GM06990 (cell line): Measurements from ENCODE around the gene KLHL11.

Experiments
- DNase-seq: peaks from one replicate; pipeline ENCODE4 v3.0.0-alpha.2; 2011; ENCODE audit not compliant: insufficient read length; ENCODE audit errors: extremely low read depth
- H3K27me3 ChIP-seq: replicated peaks from 2 replicates; pipeline ENCODE4 v1.6.0; 2011; ENCODE audit warnings: low read length; ENCODE audit not compliant: control insufficient read depth, insufficient read depth
- H3K36me3 ChIP-seq: 2 replicates; pipeline ENCODE4 v1.5.1; 2011; ENCODE audit warnings: low read length; ENCODE audit not compliant: control insufficient read depth, insufficient read depth
- H3K4me3 ChIP-seq: replicated peaks from 2 replicates; pipeline ENCODE4 v1.5.1; 2011; ENCODE audit warnings: low read depth, mild to moderate bottlenecking, control low read depth, low read length
- CTCF ChIP-seq: IDR thresholded peaks from 2 replicates; pipeline ENCODE4 v1.5.1; 2011; ENCODE audit warnings: low read length, control low read depth, mild to moderate bottlenecking, inconsistent platforms; ENCODE audit not compliant: insufficient read depth, poor library complexity, severe bottlenecking

The KLHL11 gene

GRCh38 chr17:41806685-41807445 lies 58.4 kb downstream of the KLHL11 start:
- DNase-seq = no peak
- no peak overlapping the region for H3K4me3 ChIP-seq
- no peaks in the 10 kb centered on the region; the same call in 1 of the 2 replicates for H3K27me3 ChIP-seq
- TF ChIP-seq CTCF = no peak
- no peaks in the 10 kb centered on the region for H3K36me3 ChIP-seq
